ENCODE results near the gene SPECC1. TPM values are rescaled to one million over a fixed set of nuclear protein-coding genes. Genes with fewer than 3 reads are reported as not detected.
A peak's percentile ranks its signal among the peaks of the same experiment; 100 is the strongest.

The SPECC1 gene
- total RNA-seq, 1 experiment from 2014 or later: 103 TPM

- TF ChIP-seq NFATC4 (CRISPR knock-in tag; IDR thresholded peaks at IDR 0.05): no peak
- no peak for TF ChIP-seq TEAD4 (CRISPR knock-in tag; IDR thresholded peaks at IDR 0.05)
- TF ChIP-seq USF1 (CRISPR knock-in tag; IDR thresholded peaks at IDR 0.05): no peak
Measured at GRCh38 chr17:20300436-20300934, 291.3 kb downstream of the SPECC1 start (continued).

GRCh38 chr17:20302246-20302917, 293.2 kb downstream of the SPECC1 start:
- peaks cover 20% of the 10 kb centered on the region for H3K9me3 Mint-ChIP-seq
- peaks cover 44% of the 10 kb centered on the region for H3K36me3 Mint-ChIP-seq
- peaks cover 6% of the 10 kb centered on the region; the same call in 1 of the 2 replicates for H3K27me3 Mint-ChIP-seq (ENCODE audit: low read depth)
- no peak overlapping the region; the same call in 1 of the 2 replicates for H3K27ac Mint-ChIP-seq
- H3K4me1 Mint-ChIP-seq: no peaks in the 10 kb centered on the region
- CTCF ChIA-PET: no interaction called here
- POLR2A ChIA-PET: no interaction called here
- ATAC-seq (peak; percentile 32), DNase-seq (ENCODE audit: low spot score) (no peak)
- no peak overlapping the region for H3K4me3 Mint-ChIP-seq
- TF ChIP-seq AFF4 (CRISPR knock-in tag; IDR thresholded peaks at IDR 0.05; ENCODE audit: borderline replicate concordance): no peak
- no peak for TF ChIP-seq ESRRA (CRISPR knock-in tag; IDR thresholded peaks at IDR 0.05; ENCODE audit: borderline replicate concordance)
- no peak for TF ChIP-seq KAT7 (CRISPR knock-in tag; IDR thresholded peaks at IDR 0.05; ENCODE audit: borderline replicate concordance)
- TF ChIP-seq, protein P1, sequence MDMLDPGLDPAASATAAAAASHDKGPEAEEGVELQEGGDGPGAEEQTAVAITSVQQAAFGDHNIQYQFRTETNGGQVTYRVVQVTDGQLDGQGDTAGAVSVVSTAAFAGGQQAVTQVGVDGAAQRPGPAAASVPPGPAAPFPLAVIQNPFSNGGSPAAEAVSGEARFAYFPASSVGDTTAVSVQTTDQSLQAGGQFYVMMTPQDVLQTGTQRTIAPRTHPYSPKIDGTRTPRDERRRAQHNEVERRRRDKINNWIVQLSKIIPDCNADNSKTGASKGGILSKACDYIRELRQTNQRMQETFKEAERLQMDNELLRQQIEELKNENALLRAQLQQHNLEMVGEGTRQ (CRISPR knock-in tag; IDR thresholded peaks at IDR 0.05): no peak
- no peak for TF ChIP-seq ATF6 (CRISPR knock-in tag; IDR thresholded peaks at IDR 0.05)
- no peak for TF ChIP-seq SMAD3 (CRISPR knock-in tag; IDR thresholded peaks at IDR 0.05; ENCODE audit: borderline replicate concordance)
- TF ChIP-seq GABPB1 (CRISPR knock-in tag; IDR thresholded peaks at IDR 0.05): no peak
- TF ChIP-seq E2F4 (CRISPR knock-in tag; IDR thresholded peaks at IDR 0.05; ENCODE audit: borderline replicate concordance, low read depth): no peak
- TF ChIP-seq PRDM15 (CRISPR knock-in tag; IDR thresholded peaks at IDR 0.05): no peak
- no peak for TF ChIP-seq NFATC4 (CRISPR knock-in tag; IDR thresholded peaks at IDR 0.05)
- TF ChIP-seq, protein P2, sequence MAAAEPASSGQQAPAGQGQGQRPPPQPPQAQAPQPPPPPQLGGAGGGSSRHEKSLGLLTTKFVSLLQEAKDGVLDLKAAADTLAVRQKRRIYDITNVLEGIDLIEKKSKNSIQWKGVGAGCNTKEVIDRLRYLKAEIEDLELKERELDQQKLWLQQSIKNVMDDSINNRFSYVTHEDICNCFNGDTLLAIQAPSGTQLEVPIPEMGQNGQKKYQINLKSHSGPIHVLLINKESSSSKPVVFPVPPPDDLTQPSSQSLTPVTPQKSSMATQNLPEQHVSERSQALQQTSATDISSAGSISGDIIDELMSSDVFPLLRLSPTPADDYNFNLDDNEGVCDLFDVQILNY (CRISPR knock-in tag; IDR thresholded peaks at IDR 0.05): no peak
- no peak for TF ChIP-seq GRHL2 (CRISPR knock-in tag; IDR thresholded peaks at IDR 0.05; ENCODE audit: insufficient replicate concordance, severe bottlenecking)
- TF ChIP-seq MAX (CRISPR knock-in tag; IDR thresholded peaks at IDR 0.05): no peak
- TF ChIP-seq TEAD4 (CRISPR knock-in tag; IDR thresholded peaks at IDR 0.05): no peak
- no peak for TF ChIP-seq HMGXB4 (CRISPR knock-in tag; IDR thresholded peaks at IDR 0.05)
- no peak for TF ChIP-seq EMX1 (CRISPR knock-in tag; IDR thresholded peaks at IDR 0.05)
- no peak for TF ChIP-seq ZBTB21 (CRISPR knock-in tag; IDR thresholded peaks at IDR 0.05; ENCODE audit: borderline replicate concordance)
- no peak for TF ChIP-seq ELF4 (CRISPR knock-in tag; IDR thresholded peaks at IDR 0.05; ENCODE audit: low read depth)
